ENCODE data around the gene MYEF2. TPM values are rescaled to one million over a fixed set of nuclear protein-coding genes. Genes with fewer than 3 reads are reported as not detected.

MYEF2 gene
- total RNA-seq, 1 donor from 2014 or later = 45.9 TPM

GRCh38 chr15:48105936-48106335 is 72.2 kb downstream of the MYEF2 start:
- no peak for DNase-seq (ENCODE audit: low read depth)
- Histone ChIP-seq H3K36me3 (ENCODE audit: control insufficient read depth, insufficient read depth, low read length) (no peaks in the 10 kb centered on the region), H3K4me3 (ENCODE audit: low read depth, low read length) (no peak overlapping the region), H3K27me3 (ENCODE audit: control insufficient read depth, insufficient read depth, low read length) (no peaks in the 10 kb centered on the region)
- no peak for TF ChIP-seq CTCF (IDR thresholded peaks at IDR 0.05; ENCODE audit: insufficient read depth, low read length, poor library complexity, severe bottlenecking)

- Histone ChIP-seq H3K27me3 (ENCODE audit: control insufficient read depth, insufficient read depth, low read length) (no peaks in the 10 kb centered on the region), H3K4me3 (ENCODE audit: low read depth, low read length) (no peak overlapping the region), H3K36me3 (ENCODE audit: control insufficient read depth, insufficient read depth, low read length) (no peaks in the 10 kb centered on the region)
- no peak for DNase-seq (ENCODE audit: low read depth)
- TF ChIP-seq CTCF (IDR thresholded peaks at IDR 0.05; ENCODE audit: insufficient read depth, low read length, poor library complexity, severe bottlenecking) = no peak
Measured at GRCh38 chr15:48103647-48104046, 74.4 kb downstream of the MYEF2 start.

- Histone ChIP-seq H3K4me3 (ENCODE audit: low read depth, low read length) (no peak overlapping the region), H3K36me3 (ENCODE audit: control insufficient read depth, insufficient read depth, low read length) (no peaks in the 10 kb centered on the region), H3K27me3 (ENCODE audit: control insufficient read depth, insufficient read depth, low read length) (no peaks in the 10 kb centered on the region)
- no peak for DNase-seq (ENCODE audit: low read depth)
- no peak for TF ChIP-seq CTCF (IDR thresholded peaks at IDR 0.05; ENCODE audit: insufficient read depth, low read length, poor library complexity, severe bottlenecking)
Measured at GRCh38 chr15:48102167-48102566, 75.9 kb downstream of the MYEF2 start.

- DNase-seq (ENCODE audit: low read depth) = no peak
- no peak for TF ChIP-seq CTCF (IDR thresholded peaks at IDR 0.05; ENCODE audit: insufficient read depth, low read length, poor library complexity, severe bottlenecking)
- Histone ChIP-seq H3K4me3 (ENCODE audit: low read depth, low read length) (no peak overlapping the region), H3K27me3 (ENCODE audit: control insufficient read depth, insufficient read depth, low read length) (no peaks in the 10 kb centered on the region), H3K36me3 (ENCODE audit: control insufficient read depth, insufficient read depth, low read length) (no peaks in the 10 kb centered on the region)
Measured at GRCh38 chr15:48101376-48101961, 76.6 kb downstream of the MYEF2 start.

- H3K27me3 ChIP-seq (ENCODE audit: control insufficient read depth, insufficient read depth, low read length) = no peaks in the 10 kb centered on the region
- no peak overlapping the region for H3K4me3 ChIP-seq (ENCODE audit: low read depth, low read length)
- no peak for TF ChIP-seq CTCF (IDR thresholded peaks at IDR 0.05; ENCODE audit: insufficient read depth, low read length, poor library complexity, severe bottlenecking)
- DNase-seq (ENCODE audit: low read depth) = no peak
- H3K36me3 ChIP-seq (ENCODE audit: control insufficient read depth, insufficient read depth, low read length) = no peaks in the 10 kb centered on the region
Measured at GRCh38 chr15:48097264-48097663, 80.8 kb downstream of the MYEF2 start.

- no peak for TF ChIP-seq CTCF (IDR thresholded peaks at IDR 0.05; ENCODE audit: insufficient read depth, low read length, poor library complexity, severe bottlenecking)
- Histone ChIP-seq H3K4me3 (ENCODE audit: low read depth, low read length) (no peak overlapping the region), H3K27me3 (ENCODE audit: control insufficient read depth, insufficient read depth, low read length) (no peaks in the 10 kb centered on the region), H3K36me3 (ENCODE audit: control insufficient read depth, insufficient read depth, low read length) (no peaks in the 10 kb centered on the region)
- DNase-seq (ENCODE audit: low read depth) = peak; percentile 41
Measured at GRCh38 chr15:48096813-48097212, 81.3 kb downstream of the MYEF2 start.
